ENCODE results near the gene GPATCH1. TPM values are rescaled to one million over a fixed set of nuclear protein-coding genes. Genes with fewer than 3 reads are reported as not detected.

The GPATCH1 gene
- total RNA-seq, 1 donor from 2014 or later, result 12.9 TPM

DNA sequence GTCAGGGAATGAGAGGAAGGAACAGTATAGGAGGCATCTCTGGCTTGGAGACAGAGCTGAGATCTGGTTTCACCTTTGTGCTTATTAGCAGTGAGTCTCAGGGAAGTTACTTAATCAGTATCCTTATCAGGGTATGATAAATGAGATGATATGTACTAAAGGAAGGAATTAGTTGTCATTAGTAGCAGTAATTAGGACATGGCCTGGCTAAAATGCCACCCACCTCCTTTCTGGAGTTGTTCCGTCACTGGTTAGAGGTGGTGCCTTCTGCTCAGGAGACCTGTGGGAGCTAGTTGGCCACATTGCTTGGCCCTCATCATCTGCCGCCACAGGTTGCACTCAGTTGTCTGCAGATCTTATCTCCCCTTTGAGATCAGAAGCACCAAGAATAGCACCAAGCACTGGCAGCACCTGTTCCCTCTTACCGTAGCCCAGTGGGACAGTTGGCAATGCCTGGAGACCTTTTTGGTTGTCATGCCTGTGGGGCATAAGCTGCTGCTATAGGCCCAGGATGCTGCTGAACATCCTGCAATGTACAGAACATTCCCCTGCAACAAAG, 4.7 kb downstream of the GPATCH1 start:
- Mint-ChIP-seq H3K4me1 (peaks cover 16% of the 10 kb centered on the region), H3K4me3 (peak overlapping the region; percentile 75), H3K36me3 (ENCODE audit: low read depth) (peaks cover 3% of the 10 kb centered on the region), H3K9me3 (no peaks in the 10 kb centered on the region), H3K27ac (ENCODE audit: unreplicated experiment) (no peak overlapping the region), H3K27me3 (ENCODE audit: low read depth) (no peaks in the 10 kb centered on the region)
- TF ChIP-seq, protein P1, sequence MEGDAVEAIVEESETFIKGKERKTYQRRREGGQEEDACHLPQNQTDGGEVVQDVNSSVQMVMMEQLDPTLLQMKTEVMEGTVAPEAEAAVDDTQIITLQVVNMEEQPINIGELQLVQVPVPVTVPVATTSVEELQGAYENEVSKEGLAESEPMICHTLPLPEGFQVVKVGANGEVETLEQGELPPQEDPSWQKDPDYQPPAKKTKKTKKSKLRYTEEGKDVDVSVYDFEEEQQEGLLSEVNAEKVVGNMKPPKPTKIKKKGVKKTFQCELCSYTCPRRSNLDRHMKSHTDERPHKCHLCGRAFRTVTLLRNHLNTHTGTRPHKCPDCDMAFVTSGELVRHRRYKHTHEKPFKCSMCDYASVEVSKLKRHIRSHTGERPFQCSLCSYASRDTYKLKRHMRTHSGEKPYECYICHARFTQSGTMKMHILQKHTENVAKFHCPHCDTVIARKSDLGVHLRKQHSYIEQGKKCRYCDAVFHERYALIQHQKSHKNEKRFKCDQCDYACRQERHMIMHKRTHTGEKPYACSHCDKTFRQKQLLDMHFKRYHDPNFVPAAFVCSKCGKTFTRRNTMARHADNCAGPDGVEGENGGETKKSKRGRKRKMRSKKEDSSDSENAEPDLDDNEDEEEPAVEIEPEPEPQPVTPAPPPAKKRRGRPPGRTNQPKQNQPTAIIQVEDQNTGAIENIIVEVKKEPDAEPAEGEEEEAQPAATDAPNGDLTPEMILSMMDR (conservative IDR thresholded peaks at IDR 0.05), result no peak
- DNase-seq (ENCODE audit: low read depth, low spot score), result no peak

DNA sequence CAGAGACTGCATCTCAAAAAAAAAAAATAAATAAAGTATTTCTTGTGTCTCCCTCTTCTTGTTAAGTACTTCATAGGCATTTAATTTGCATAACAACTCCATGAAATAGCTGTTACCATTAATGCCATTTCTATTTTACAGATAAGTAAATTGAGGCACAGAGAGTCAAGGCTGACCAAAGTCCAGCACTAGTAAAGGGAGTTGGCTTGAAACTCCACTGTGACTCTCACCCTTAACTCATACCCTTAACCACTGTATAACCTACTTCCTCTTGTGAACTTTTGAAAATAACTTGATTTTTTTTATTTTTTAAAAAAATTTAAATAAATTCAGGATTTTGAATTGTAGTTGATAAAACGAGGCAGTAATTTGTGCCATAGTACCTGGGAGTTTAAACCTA, 6.0 kb downstream of the GPATCH1 start:
- no peak overlapping the region for H3K27ac Mint-ChIP-seq (ENCODE audit: unreplicated experiment)
- no peak overlapping the region for H3K4me3 Mint-ChIP-seq

DNA sequence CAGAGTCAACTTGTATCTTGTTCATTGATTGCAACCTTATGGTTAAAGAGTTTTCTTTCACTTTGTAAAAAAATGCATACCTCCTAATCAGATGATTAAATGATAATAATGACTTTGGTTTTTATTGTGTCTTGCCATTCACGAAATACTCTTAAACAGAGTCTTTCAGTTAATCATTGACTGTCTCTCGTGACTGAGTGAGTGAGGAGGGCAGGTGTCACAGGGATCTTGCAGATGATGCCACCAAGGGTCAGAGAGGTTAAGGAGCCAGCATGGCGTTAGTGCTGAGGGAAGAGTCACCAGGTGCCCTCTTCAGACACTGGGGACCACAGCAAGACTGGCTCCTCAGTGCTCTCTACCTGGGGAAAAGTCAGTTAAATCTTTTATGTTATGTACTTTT, 8.0 kb downstream of the GPATCH1 start:
- DNase-seq (ENCODE audit: low read depth, low spot score), result no peak
- no peaks in the 10 kb centered on the region for H3K4me1 Mint-ChIP-seq
- H3K36me3 Mint-ChIP-seq (ENCODE audit: low read depth), result peaks cover 3% of the 10 kb centered on the region
- TF ChIP-seq, protein P1 (conservative IDR thresholded peaks at IDR 0.05), result no peak
- H3K9me3 Mint-ChIP-seq, result no peaks in the 10 kb centered on the region
- no peak overlapping the region for H3K27ac Mint-ChIP-seq (ENCODE audit: unreplicated experiment)
- H3K4me3 Mint-ChIP-seq, result no peak overlapping the region
- H3K27me3 Mint-ChIP-seq (ENCODE audit: low read depth), result no peaks in the 10 kb centered on the region

More for the DNA sequence above, 6.0 kb downstream of the GPATCH1 start:
- peaks cover 3% of the 10 kb centered on the region for H3K4me1 Mint-ChIP-seq
- no peaks in the 10 kb centered on the region for H3K27me3 Mint-ChIP-seq (ENCODE audit: low read depth)
- no peaks in the 10 kb centered on the region for H3K9me3 Mint-ChIP-seq
- DNase-seq (ENCODE audit: low read depth, low spot score), result no peak
- TF ChIP-seq, protein P1 (conservative IDR thresholded peaks at IDR 0.05), result no peak
- peaks cover 3% of the 10 kb centered on the region for H3K36me3 Mint-ChIP-seq (ENCODE audit: low read depth)

DNA sequence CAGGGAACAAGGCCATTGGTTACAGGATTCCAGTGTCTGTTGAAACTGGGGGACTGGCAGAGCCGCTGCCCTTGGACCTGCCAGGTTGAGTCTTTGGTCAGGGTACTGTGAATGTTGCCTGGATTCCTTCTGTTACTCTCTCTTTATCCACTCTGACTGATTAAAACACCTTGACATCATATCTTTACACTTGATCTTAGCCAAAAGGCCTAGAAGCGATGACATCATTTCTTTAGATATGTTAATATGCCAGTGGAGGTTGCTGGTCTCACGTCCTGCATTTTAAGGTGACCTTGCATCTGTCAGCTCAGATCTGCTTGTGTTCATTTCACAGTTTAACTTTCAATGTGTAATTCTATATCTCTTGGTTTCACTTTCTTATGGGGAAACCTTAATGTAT, 9.2 kb downstream of the GPATCH1 start:
- Mint-ChIP-seq H3K9me3 (no peaks in the 10 kb centered on the region), H3K4me1 (no peaks in the 10 kb centered on the region), H3K27me3 (ENCODE audit: low read depth) (no peaks in the 10 kb centered on the region), H3K4me3 (no peak overlapping the region), H3K27ac (ENCODE audit: unreplicated experiment) (no peak overlapping the region), H3K36me3 (ENCODE audit: low read depth) (peaks cover 3% of the 10 kb centered on the region)
- no peak for DNase-seq (ENCODE audit: low read depth, low spot score)
- TF ChIP-seq, protein P1 (conservative IDR thresholded peaks at IDR 0.05), result no peak

DNA sequence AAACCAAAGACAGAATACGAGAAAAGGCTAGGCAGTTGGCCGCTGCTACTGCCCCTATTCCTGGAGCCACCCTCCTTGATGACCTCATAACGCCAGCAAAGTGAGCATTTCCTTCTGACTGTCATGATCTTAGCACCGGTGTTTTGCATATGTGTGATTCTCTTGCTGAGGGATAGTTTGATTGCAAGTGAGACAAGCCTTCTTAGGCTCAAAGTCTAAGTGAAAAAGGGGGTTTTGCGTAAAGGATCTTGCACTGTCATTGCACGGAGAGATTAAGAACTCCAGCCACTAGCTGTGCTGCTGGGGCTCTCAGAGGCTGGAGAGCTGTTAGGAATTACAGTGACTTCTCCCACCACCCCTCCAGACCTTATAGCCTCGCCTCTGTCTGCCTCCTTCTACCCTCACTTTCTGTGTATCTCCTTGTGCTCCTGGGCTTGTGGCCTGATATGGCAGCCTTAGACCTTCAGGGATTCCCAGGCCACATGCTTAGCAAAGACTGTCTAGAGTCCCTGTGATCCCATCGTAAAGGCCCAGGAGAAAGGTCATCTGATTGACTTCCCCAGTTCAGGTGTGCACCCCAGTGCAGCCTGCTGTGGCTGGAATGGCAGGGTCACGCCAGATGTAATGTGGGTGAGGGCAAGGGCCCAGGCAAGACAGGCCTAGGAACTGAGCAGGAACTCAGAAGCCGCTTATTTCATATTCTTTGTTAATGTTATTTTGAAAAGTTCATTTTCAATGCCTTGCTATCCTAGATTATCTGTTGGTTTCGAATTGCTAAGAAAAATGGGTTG, 12.6 kb downstream of the GPATCH1 start:
- DNase-seq (ENCODE audit: low read depth, low spot score), result no peak
- Mint-ChIP-seq H3K27ac (ENCODE audit: unreplicated experiment) (no peak overlapping the region), H3K4me3 (no peak overlapping the region), H3K4me1 (no peaks in the 10 kb centered on the region), H3K27me3 (ENCODE audit: low read depth) (no peaks in the 10 kb centered on the region), H3K36me3 (ENCODE audit: low read depth) (peaks cover 8% of the 10 kb centered on the region), H3K9me3 (no peaks in the 10 kb centered on the region)
- TF ChIP-seq, protein P1 (conservative IDR thresholded peaks at IDR 0.05), result no peak
